Activated CD4-positive, alpha-beta T cell treated with anti-CD3 and anti-CD28 coated beads, Interleukin-2, amount 50 U/mL, for 1 hour (primary cell): ENCODE results near the gene ACVR2A.

Experiments
- DNase-seq: peaks from one replicate; pipeline ENCODE4 v3.0.0-alpha.2; 2020

ACVR2A gene

DNA sequence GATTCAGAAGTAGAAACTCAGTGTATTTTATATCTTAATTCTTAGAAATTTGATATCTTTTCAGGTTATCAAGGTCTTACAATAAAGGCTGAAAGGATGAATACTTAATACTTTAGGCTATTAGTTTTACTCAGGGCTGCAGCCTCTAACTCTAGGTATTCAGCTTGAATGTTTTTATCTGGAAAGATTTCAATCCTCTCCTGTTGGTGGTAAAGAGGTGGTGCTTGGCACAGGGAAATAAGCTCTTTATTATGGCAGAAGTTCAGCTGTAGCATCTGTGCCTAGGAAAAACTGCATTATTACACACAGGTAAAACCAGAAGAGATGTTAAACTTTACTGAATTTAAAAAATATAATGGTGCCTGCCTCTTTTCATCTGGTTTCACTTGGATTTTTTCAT, 11.1 kb downstream of the ACVR2A start:
- DNase-seq = no peak

DNA sequence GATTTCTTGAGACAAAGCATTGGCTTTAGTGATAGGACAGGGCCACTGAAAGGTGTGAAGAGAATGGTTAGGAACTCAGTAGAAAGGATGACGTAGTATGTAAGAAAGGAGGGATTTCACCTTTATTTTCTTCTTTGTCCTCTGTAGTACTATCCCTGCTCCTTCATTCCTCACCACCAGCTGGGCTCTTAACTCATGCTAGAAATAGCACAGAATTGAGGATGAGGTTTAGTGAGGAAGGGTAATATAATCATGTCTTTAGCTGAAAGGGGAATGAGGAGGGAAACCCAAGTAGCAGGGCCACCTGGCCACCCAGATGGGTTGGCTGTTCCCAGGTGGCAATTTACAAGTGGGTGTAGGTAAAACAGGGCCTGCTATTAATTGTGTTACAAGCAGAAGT, 15.2 kb downstream of the ACVR2A start:
- DNase-seq = no peak

- DNase-seq = no peak
Observed at GRCh38 chr2:147862859-147863516, 18.2 kb downstream of the ACVR2A start.

GRCh38 chr2:147863835-147864234, 19.0 kb downstream of the ACVR2A start:
- DNase-seq = no peak

DNA sequence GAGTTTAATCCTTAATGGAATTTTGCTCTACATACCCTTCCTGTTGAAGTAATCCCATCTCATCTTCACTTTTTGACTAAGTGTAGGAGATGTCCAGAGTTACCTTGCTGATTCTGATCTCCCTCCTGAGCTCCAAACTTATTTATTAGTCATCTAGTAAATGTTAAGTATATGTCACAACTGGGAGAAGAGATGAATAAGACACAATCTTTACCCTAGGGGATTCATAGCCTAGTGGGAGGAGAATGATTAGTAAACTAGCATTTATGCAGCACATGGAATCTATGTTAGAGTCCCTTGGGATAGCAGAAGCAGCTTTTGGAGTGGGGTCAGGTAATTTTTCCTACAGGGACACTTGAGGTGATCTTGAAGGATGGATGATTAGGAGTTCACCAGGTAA, 20.7 kb downstream of the ACVR2A start:
- DNase-seq = no peak

DNA sequence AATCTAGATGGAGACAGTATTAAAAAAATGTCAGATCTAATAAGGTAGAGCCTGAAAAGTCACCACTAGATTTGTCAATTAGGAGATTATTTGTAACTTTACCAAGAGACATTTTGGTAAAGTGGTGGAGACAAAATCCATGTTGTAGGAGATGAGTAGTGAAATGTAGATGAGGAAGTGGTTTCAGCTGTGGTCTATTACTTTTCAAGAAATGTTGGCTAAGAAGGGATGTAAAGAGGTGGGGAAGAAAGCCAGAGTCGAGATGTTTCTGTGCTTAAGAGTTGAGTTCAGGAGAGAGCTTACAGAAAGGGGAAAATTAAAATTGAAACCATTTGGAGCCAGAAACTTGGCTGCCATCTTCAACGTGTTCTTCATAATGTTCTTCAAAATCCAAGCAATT, 22.2 kb downstream of the ACVR2A start:
- DNase-seq = no peak

- no peak for DNase-seq
Observed at GRCh38 chr2:147869934-147870333, 25.1 kb downstream of the ACVR2A start.

DNA sequence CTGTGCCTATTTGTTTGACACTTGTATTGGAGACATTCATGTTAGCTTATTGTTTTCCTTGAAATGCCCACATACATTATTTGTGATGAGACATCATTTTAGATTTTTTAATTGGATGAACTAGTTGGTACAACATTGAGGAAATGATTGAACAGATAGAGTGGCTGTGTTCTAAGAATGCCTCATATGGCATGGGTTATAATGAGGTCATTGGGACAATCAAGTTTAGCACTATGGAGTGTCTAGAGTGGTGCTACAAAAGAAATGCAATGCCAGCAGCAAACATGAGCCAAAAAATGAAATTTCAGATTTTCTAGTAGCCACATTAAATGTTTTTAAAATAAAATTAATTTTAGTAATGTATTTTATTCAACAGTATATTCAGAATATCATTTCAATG, 28.1 kb downstream of the ACVR2A start:
- DNase-seq = no peak

GRCh38 chr2:147873859-147874483, 29.1 kb downstream of the ACVR2A start:
- no peak for DNase-seq

DNA sequence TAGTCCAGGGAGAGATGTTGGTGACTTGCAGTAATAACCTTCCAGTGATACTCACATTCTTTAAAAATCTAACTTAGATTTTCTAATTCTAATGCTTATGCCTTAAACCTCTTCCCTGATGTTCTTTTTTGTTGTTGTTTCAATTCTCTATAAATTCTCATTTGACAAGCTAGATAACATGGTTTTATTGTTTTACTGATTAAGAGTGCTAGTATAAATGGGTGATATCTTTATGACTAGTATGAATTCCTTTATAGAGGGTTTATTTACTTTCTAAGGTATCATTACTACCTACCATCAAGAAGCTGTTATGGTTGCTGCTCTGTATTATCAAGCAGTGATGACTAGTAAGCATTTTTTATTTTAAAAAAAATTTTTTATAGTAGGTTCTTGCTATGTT, 35.0 kb downstream of the ACVR2A start:
- DNase-seq = no peak

- no peak for DNase-seq
Observed at GRCh38 chr2:147882631-147883030, 37.8 kb downstream of the ACVR2A start.

DNA sequence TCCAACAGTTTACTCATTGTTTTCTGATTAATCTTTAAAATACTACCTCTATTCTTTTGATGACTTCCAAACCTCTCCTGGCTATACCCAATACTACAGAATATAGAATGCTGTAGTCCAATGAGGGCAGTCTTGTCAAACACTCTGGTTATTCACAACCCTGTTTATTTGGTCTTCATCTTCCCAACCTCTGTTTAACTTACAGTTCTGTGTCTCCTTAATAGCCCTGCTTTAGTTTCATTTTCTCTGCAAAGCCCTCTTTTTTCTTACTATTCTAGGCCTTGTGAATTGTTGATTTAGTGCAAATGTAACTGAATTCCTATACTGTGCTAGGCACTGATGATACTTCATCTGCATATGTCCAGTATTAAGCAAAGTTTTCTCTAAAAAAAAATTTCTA, 40.0 kb downstream of the ACVR2A start:
- no peak for DNase-seq

GRCh38 chr2:147886136-147886535, 41.3 kb downstream of the ACVR2A start:
- DNase-seq = no peak

- no peak for DNase-seq
Observed at GRCh38 chr2:147888680-147889079, 43.9 kb downstream of the ACVR2A start.

GRCh38 chr2:147904051-147904450, 59.2 kb downstream of the ACVR2A start:
- no peak for DNase-seq

- DNase-seq = no peak
Observed at GRCh38 chr2:147909178-147909577, 64.3 kb downstream of the ACVR2A start.

DNA sequence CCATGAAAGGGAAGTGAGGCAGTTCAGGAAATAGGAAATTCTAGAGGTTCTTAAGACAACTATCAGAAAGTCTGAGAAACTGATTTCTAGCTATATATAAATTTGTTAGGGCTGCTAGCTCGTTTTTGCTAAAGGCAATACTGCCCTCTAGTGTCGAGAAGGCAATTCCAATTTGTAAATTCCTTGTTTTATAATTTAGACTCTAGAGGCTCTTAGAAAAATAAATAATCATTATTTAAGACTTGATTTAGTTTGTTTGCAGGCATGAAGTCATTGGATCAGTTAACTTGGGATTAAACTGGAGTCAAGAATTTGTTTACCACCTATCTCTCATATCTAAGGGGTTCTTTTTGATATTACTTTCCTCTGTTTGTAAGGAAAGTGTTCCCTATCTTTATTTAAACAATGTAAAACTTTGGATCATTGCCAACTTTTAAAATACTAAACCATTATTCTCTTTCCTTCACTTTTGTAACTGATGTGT, 66.2 kb downstream of the ACVR2A start:
- peak; percentile 7 for DNase-seq

- DNase-seq = no peak
Observed at GRCh38 chr2:147913701-147914480, 69.1 kb downstream of the ACVR2A start.

GRCh38 chr2:147916067-147916466, 71.2 kb downstream of the ACVR2A start:
- DNase-seq = no peak

DNA sequence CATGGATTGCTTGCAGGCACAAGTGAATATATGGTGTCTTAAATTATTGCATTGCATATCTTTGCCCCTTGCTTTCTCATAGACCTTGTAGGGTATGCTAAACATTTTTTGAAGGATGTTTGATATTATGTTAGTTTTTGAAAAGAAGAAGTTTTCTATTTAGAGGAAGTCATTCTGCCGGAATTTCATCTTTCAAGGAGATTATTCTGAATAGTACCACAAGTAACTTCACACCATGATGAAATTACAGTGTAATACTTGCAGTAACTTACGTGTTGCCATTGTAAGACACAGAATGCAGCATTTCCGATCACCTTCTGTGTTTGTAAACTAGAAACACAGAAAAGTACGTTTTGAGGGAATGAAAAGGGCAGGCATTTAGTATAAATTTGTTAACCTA, 71.9 kb downstream of the ACVR2A start:
- no peak for DNase-seq

GRCh38 chr2:147917161-147917560, 72.3 kb downstream of the ACVR2A start:
- DNase-seq = no peak

- DNase-seq = no peak
Observed at GRCh38 chr2:147923846-147924245, 79.0 kb downstream of the ACVR2A start.

GRCh38 chr2:147924647-147925046, 79.8 kb downstream of the ACVR2A start:
- DNase-seq = no peak

DNA sequence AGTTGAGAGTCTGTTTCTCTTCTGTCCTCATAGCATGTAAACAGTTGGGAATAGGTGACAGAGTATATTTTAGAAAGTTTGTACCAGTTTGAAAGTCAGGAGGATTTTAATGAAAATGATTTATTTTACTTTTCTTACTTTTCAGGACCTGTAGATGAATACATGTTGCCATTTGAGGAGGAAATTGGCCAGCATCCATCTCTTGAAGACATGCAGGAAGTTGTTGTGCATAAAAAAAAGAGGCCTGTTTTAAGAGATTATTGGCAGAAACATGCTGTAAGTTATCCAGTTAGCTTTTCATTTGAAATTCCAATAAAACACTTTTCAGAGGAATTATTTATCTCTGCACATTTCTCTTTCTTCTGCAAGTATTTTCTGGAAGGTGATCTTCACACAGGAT, 81.1 kb downstream of the ACVR2A start:
- DNase-seq = no peak
